Hepatic stellate cell (primary cell): Measurements from ENCODE around the gene OR4C6.

ENCODE experiments used
- DNase-seq: peaks from one replicate; pipeline ENCODE4 v3.0.0; 2011; ENCODE audit warnings: low spot score

The OR4C6 gene

GRCh38 chr11:55661901-55662300, at the start of gene OR4C6:
Gene OR4C6, plus strand, starts transcription at chr11:55662201. Its CDS starts 2,966 bp downstream, at chr11:55665167.
- no peak for DNase-seq

- DNase-seq, result no peak
Observed at GRCh38 chr11:55624531-55624930, 37.5 kb upstream of the OR4C6 start.

GRCh38 chr11:55634813-55635212, 27.2 kb upstream of the OR4C6 start, which contains the start of gene OR4P4:
Gene OR4P4, plus strand, starts transcription at chr11:55635113.
- no peak for DNase-seq

- DNase-seq, result no peak
Observed at GRCh38 chr11:55648027-55648426, 14.0 kb upstream of the OR4C6 start, which contains the start of gene OR4S2. Gene OR4S2, plus strand, starts transcription at chr11:55648327. Its CDS starts 2,577 bp downstream, at chr11:55650904.

- no peak for DNase-seq
Observed at GRCh38 chr11:55652560-55652959, 9.4 kb upstream of the OR4C6 start.

- no peak for DNase-seq
Observed at GRCh38 chr11:55655096-55655495, 6.9 kb upstream of the OR4C6 start.

- no peak for DNase-seq
Observed at GRCh38 chr11:55658031-55658573, 3.9 kb upstream of the OR4C6 start.

GRCh38 chr11:55658608-55659007, 3.4 kb upstream of the OR4C6 start:
- DNase-seq, result no peak

GRCh38 chr11:55669376-55669775, 7.4 kb downstream of the OR4C6 start:
- no peak for DNase-seq

- DNase-seq, result no peak
Observed at GRCh38 chr11:55673860-55674259, 11.9 kb downstream of the OR4C6 start.

GRCh38 chr11:55697817-55698216, 35.8 kb downstream of the OR4C6 start:
- DNase-seq, result no peak

- no peak for DNase-seq
Observed at GRCh38 chr11:55701429-55701828, 39.4 kb downstream of the OR4C6 start.

GRCh38 chr11:55707029-55707428, 45.0 kb downstream of the OR4C6 start:
- peak; percentile 4 for DNase-seq

GRCh38 chr11:55714982-55715888, 53.2 kb downstream of the OR4C6 start:
- no peak for DNase-seq
